DND-41 (cell line): Measurements from ENCODE around the gene SLC35D1.

ENCODE experiments used
- ATAC-seq: fragments of 200-7000 bp; cut with Tn5 transposase; 3 replicates; pipeline ENCODE4 v1.9.1; 2021; ENCODE audit warnings: low read depth; ENCODE audit not compliant: insufficient read depth
- DNase-seq: peaks from one replicate; pipeline ENCODE4 v3.0.0-alpha.2; 2020
- H2AFZ ChIP-seq: 2 replicates; pipeline ENCODE4 v1.6.0; 2012; ENCODE audit warnings: low read depth, low read length
- H3K27ac ChIP-seq: 2 replicates; pipeline ENCODE4 v1.5.1; 2012; ENCODE audit warnings: low read length, inconsistent platforms
- H3K27me3 ChIP-seq: fragments of 200-600 bp; sonication (generic); 2 replicates; pipeline ENCODE4 v1.6.0; 2012; ENCODE audit warnings: low read length, mild to moderate bottlenecking, inconsistent platforms; ENCODE audit not compliant: insufficient read depth, poor library complexity
- H3K36me3 ChIP-seq: 2 replicates; pipeline ENCODE4 v1.5.1; 2012; ENCODE audit warnings: low read length, inconsistent platforms; ENCODE audit not compliant: insufficient read depth
- H3K4me1 ChIP-seq: 2 replicates; pipeline ENCODE4 v1.5.1; 2012; ENCODE audit warnings: mild to moderate bottlenecking, low read length; ENCODE audit not compliant: insufficient read depth
- H3K4me2 ChIP-seq: 2 replicates; pipeline ENCODE4 v1.6.0; 2012; ENCODE audit warnings: mild to moderate bottlenecking, moderate library complexity, low read length, inconsistent platforms; ENCODE audit not compliant: insufficient read depth
- H3K4me3 ChIP-seq, 2 experiments: fragments of 200-600 bp in 1 of 2; shearing (Covaris generic) in 1 of 2; 2 replicates each; pipeline ENCODE4 v1.5.1; 2012 to 2016; ENCODE audit warnings: inconsistent platforms in 2 of 2, low read length in 2 of 2, mild to moderate bottlenecking in 2 of 2, low read depth in 1 of 2, moderate library complexity in 1 of 2
- H3K79me2 ChIP-seq: 2 replicates; pipeline ENCODE4 v1.6.0; 2012; ENCODE audit warnings: low read length, inconsistent platforms; ENCODE audit not compliant: insufficient read depth
- H3K9ac ChIP-seq: 2 replicates; pipeline ENCODE4 v1.6.0; 2012; ENCODE audit warnings: low read depth, mild to moderate bottlenecking, inconsistent platforms, low read length, moderate library complexity
- H3K9me3 ChIP-seq: 2 replicates; pipeline ENCODE4 v1.5.1; 2012; ENCODE audit warnings: low read length, moderate library complexity, mild to moderate bottlenecking, inconsistent platforms; ENCODE audit not compliant: insufficient read depth, severe bottlenecking
- H4K20me1 ChIP-seq: 2 replicates; pipeline ENCODE4 v1.6.0; 2012; ENCODE audit warnings: low read length; ENCODE audit not compliant: insufficient read depth
- EZH2 ChIP-seq: IDR thresholded peaks from 3 replicates; pipeline ENCODE4 v1.6.1; 2012; ENCODE audit warnings: borderline replicate concordance, low read depth, mild to moderate bottlenecking, moderate library complexity, low read length, inconsistent platforms; ENCODE audit not compliant: severe bottlenecking
- TF ChIP-seq, protein P1 (sequence below): IDR thresholded peaks from 2 replicates; pipeline ENCODE4 v1.5.1; 2012; ENCODE audit warnings: borderline replicate concordance, low read length, moderate library complexity, mild to moderate bottlenecking; ENCODE audit not compliant: poor library complexity, severe bottlenecking; ENCODE audit errors: extremely low read depth

SLC35D1 gene

DNA sequence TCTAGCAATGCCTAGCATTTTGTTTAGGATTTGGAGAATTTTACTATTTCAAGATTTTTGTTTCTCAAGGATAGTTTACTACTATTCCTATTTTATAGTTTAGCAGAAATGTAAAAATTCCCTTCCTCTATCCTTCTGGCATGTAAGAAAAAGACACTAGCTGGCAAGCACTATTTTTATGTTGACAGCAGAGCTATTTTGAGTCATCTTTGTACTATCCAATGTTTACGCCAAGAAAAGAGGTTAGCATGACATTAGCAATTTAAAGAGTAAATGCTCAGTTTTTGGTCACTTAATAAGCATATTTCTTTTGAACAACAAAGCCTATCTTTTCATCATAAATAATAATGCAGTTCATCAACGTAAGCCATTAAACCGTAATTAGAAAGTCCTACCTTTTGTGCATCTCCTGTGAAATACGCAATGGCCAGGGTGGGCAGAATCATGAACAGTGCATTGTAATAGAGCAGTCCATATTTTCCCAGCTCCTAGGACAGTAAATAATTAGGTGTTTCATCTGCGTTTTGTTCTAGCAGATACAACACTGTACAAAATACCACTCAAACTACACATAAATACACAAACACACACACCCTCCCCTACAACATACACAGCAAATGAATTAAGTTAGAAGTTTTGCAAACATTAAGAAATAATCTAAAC, 12.0 kb downstream of the SLC35D1 start:
- H3K4me1 ChIP-seq: no peaks in the 10 kb centered on the region
- ATAC-seq (no peak), DNase-seq (no peak)
- H3K4me3 ChIP-seq: no peak overlapping the region
- no peaks in the 10 kb centered on the region for H3K79me2 ChIP-seq
- H3K4me2 ChIP-seq: no peak overlapping the region
- no peak overlapping the region for H2AFZ ChIP-seq
- H4K20me1 ChIP-seq: no peaks in the 10 kb centered on the region
- H3K36me3 ChIP-seq: peaks cover 91% of the 10 kb centered on the region
- TF ChIP-seq, protein P1, sequence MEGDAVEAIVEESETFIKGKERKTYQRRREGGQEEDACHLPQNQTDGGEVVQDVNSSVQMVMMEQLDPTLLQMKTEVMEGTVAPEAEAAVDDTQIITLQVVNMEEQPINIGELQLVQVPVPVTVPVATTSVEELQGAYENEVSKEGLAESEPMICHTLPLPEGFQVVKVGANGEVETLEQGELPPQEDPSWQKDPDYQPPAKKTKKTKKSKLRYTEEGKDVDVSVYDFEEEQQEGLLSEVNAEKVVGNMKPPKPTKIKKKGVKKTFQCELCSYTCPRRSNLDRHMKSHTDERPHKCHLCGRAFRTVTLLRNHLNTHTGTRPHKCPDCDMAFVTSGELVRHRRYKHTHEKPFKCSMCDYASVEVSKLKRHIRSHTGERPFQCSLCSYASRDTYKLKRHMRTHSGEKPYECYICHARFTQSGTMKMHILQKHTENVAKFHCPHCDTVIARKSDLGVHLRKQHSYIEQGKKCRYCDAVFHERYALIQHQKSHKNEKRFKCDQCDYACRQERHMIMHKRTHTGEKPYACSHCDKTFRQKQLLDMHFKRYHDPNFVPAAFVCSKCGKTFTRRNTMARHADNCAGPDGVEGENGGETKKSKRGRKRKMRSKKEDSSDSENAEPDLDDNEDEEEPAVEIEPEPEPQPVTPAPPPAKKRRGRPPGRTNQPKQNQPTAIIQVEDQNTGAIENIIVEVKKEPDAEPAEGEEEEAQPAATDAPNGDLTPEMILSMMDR: no peak
- no peak for TF ChIP-seq EZH2
- H3K9ac ChIP-seq: no peak overlapping the region
- no peaks in the 10 kb centered on the region for H3K9me3 ChIP-seq
- H3K27ac ChIP-seq: no peak overlapping the region
- no peaks in the 10 kb centered on the region for H3K27me3 ChIP-seq

DNA sequence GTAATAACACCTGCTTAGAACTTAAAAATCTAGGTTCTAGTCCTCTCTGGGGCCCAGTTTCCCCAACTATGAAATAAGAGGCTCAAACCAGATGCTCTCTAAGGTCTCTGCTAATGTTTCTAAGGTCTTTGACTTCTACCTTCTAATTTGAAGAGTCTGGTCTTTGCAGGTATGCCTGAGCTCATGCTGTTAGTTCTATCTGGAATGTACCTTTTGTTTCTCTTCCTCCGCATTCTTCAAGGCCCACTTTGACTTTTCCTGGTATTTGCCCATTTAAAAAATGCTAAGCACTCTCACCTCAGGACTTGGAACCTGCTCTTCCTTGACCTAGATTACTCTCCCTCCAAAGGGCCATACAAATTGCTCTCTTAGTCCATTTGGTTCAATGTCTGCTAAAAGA, 13.5 kb downstream of the SLC35D1 start:
- ATAC-seq (no peak), DNase-seq (no peak)
- TF ChIP-seq, protein P1: no peak
- TF ChIP-seq EZH2: no peak
- Histone ChIP-seq H3K4me3 (no peak overlapping the region), H4K20me1 (no peaks in the 10 kb centered on the region), H3K79me2 (no peaks in the 10 kb centered on the region), H3K4me1 (no peaks in the 10 kb centered on the region), H2AFZ (no peak overlapping the region), H3K36me3 (peaks cover 91% of the 10 kb centered on the region), H3K9ac (no peak overlapping the region), H3K4me2 (no peak overlapping the region), H3K9me3 (no peaks in the 10 kb centered on the region), H3K27ac (no peak overlapping the region), H3K27me3 (no peaks in the 10 kb centered on the region)

DNA sequence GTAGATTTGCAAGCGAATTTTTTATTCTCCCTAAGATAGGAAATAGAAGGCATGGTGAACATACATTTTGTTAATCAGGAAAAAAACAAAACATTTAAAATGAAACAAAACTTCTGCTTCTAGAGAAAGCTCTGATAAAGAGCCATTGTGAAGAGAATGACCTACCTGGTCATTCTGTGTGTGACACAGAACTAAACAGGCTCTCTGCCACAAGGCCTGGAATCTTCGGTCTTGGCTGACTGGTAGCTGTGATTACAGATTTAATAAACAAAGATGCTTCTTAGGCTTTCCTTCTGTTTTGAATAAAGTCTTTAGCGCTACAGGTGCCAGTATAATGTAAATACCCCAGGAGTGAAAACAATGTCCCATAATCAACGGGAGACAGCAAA, 22.1 kb downstream of the SLC35D1 start:
- Histone ChIP-seq H3K4me1 (no peaks in the 10 kb centered on the region), H3K79me2 (no peaks in the 10 kb centered on the region), H4K20me1 (no peaks in the 10 kb centered on the region), H3K9me3 (no peaks in the 10 kb centered on the region), H2AFZ (no peak overlapping the region), H3K27ac (no peak overlapping the region), H3K4me2 (no peak overlapping the region), H3K36me3 (peaks cover 28% of the 10 kb centered on the region; the same call in 1 of the 2 replicates), H3K9ac (no peak overlapping the region), H3K4me3 (no peak overlapping the region), H3K27me3 (no peaks in the 10 kb centered on the region)
- TF ChIP-seq EZH2: no peak
- TF ChIP-seq, protein P1: no peak
- ATAC-seq (no peak), DNase-seq (no peak)
